OCI-LY7 (cell line): ENCODE data around the gene A2M. TPM values are rescaled to one million over a fixed set of nuclear protein-coding genes. Genes with fewer than 3 reads are reported as not detected.

Experiments
- BruUV-seq: library from RNA; stranded (reverse); fragments of 400-500 nt; replicated peaks from 2 replicates; lab custom pipeline; 2021; lab: Mats Ljungman, UMichigan
- CTCF ChIA-PET: fragments of 300-600 bp; sonication (Branson Sonifier 250); formaldehyde crosslinking; loops from one replicate; lab custom pipeline; 2022; ENCODE audit warnings: antibody characterized with exemption; ENCODE audit not compliant: unreplicated experiment; lab: Charles Lee
- POLR2A ChIA-PET: fragments of 300-600 bp; sonication (Branson Sonifier 250); formaldehyde crosslinking; loops from one replicate; lab custom pipeline; 2022; ENCODE audit warnings: antibody characterized with exemption; lab: Charles Lee
- DNase-seq: peaks from one replicate; pipeline ENCODE4 v3.0.0-alpha.2; 2015; ENCODE audit warnings: low spot score
- H2AFZ ChIP-seq: fragments of 200-600 bp; sonication (generic), shearing (Covaris generic); 2 replicates; pipeline ENCODE4 v1.6.1; 2014; ENCODE audit warnings: mild to moderate bottlenecking, antibody characterized with exemption, low read length, moderate library complexity
- H3K27ac ChIP-seq: fragments of 200-600 bp; sonication (generic); 2 replicates; pipeline ENCODE4 v1.5.1; 2014; ENCODE audit warnings: mixed run types, low read depth, mild to moderate bottlenecking, moderate library complexity, low read length, inconsistent platforms; ENCODE audit not compliant: poor library complexity, severe bottlenecking
- H3K36me3 ChIP-seq: fragments of 200-600 bp; sonication (generic); 2 replicates; pipeline ENCODE4 v1.6.1; 2014; ENCODE audit warnings: mild to moderate bottlenecking, antibody characterized with exemption, low read length, moderate library complexity, mixed read lengths; ENCODE audit not compliant: insufficient read depth
- H3K4me1 ChIP-seq: fragments of 200-600 bp; sonication (generic); 2 replicates; pipeline ENCODE4 v1.5.1; 2014; ENCODE audit warnings: mild to moderate bottlenecking, low read length; ENCODE audit not compliant: insufficient read depth, poor library complexity, severe bottlenecking
- H3K4me2 ChIP-seq: fragments of 200-600 bp; sonication (generic); 2 replicates; pipeline ENCODE4 v1.6.1; 2014; ENCODE audit warnings: mild to moderate bottlenecking, low read length
- H3K4me3 ChIP-seq: fragments of 200-600 bp; sonication (generic); 2 replicates; pipeline ENCODE4 v1.5.1; 2014; ENCODE audit warnings: mild to moderate bottlenecking, low read depth, low read length; ENCODE audit not compliant: poor library complexity, severe bottlenecking
- H3K79me2 ChIP-seq: fragments of 200-600 bp; sonication (generic); 2 replicates; pipeline ENCODE4 v1.6.1; 2016; ENCODE audit warnings: low read depth, mild to moderate bottlenecking, low read length, moderate library complexity, mixed read lengths; ENCODE audit not compliant: insufficient read depth
- H3K9me2 ChIP-seq: fragments of 200-600 bp; sonication (generic); 2 replicates; pipeline ENCODE4 v1.6.1; 2016; ENCODE audit warnings: mild to moderate bottlenecking, low read length, mixed read lengths; ENCODE audit not compliant: insufficient read depth
- H3K9me3 ChIP-seq: fragments of 200-600 bp; sonication (generic); 2 replicates; pipeline ENCODE4 v1.6.1; 2014; ENCODE audit warnings: mild to moderate bottlenecking, mixed run types, low read length, mixed read lengths
- H4K20me1 ChIP-seq: fragments of 200-600 bp; sonication (generic); 2 replicates; pipeline ENCODE4 v1.6.1; 2014; ENCODE audit warnings: mild to moderate bottlenecking, antibody characterized with exemption, low read length, moderate library complexity, mixed read lengths; ENCODE audit not compliant: insufficient read depth
- CTCF ChIP-seq: fragments of 200-600 bp; sonication (generic); conservative IDR thresholded peaks from 2 replicates; pipeline ENCODE4 v1.5.1; 2014; ENCODE audit warnings: mild to moderate bottlenecking, antibody characterized with exemption, low read length, moderate library complexity, mixed read lengths
- EZH2phosphoT487 ChIP-seq: fragments of 200-600 bp; sonication (generic); IDR thresholded peaks from 2 replicates; pipeline ENCODE4 v1.6.1; 2018; ENCODE audit warnings: low read depth, borderline replicate concordance, mild to moderate bottlenecking, mixed run types, antibody characterized with exemption, low read length, moderate library complexity, mixed read lengths
- intact Hi-C: fragments of 100-400 bp; cut with micrococcal nuclease; formaldehyde crosslinking; loops from one replicate; pipeline ENCODE4 v1.10.0; 2022; ENCODE audit not compliant: unreplicated experiment
- total RNA-seq, 2 experiments: library from RNA; depleted of rRNA in 1 of 2; stranded (reverse); fragments of >200 nt in 1 of 2; shearing (Covaris generic) in 1 of 2; gene quantifications; 2 replicates each; pipeline ENCODE4 v1.2.3, GENCODE V29; 2014 to 2022

The A2M gene
- total RNA-seq, 2 experiments from 2014 or later: not detected

- no peaks in the 10 kb centered on the region for H4K20me1 ChIP-seq
- no TSS peak for BruUV-seq
- no peaks in the 10 kb centered on the region for H3K9me2 ChIP-seq
- H3K4me3 ChIP-seq: no peak overlapping the region
- ChIA-PET CTCF (no interaction called here), POLR2A (interaction anchor here (0.7 kb wide), 1 partner anchor 62 kb away, joined by 3 read pairs; no protein-coding TSS in a partner anchor)
- no peaks in the 10 kb centered on the region for H3K36me3 ChIP-seq
- intact Hi-C loops: no loop called here
- H3K9me3 ChIP-seq: no peaks in the 10 kb centered on the region
- H3K27ac ChIP-seq: no peak overlapping the region
- H3K4me2 ChIP-seq: no peak overlapping the region
- DNase-seq: no peak
- H2AFZ ChIP-seq: no peak overlapping the region
- TF ChIP-seq CTCF: no peak
- no peak for TF ChIP-seq EZH2phosphoT487
- no peaks in the 10 kb centered on the region for H3K79me2 ChIP-seq
- H3K4me1 ChIP-seq: no peaks in the 10 kb centered on the region
These were observed 6.4 kb upstream of the A2M start for GRCh38 chr12:9122091-9122609.

- Histone ChIP-seq H3K9me2 (no peaks in the 10 kb centered on the region), H3K4me3 (no peak overlapping the region), H3K27ac (no peak overlapping the region), H3K4me1 (no peaks in the 10 kb centered on the region), H3K36me3 (no peaks in the 10 kb centered on the region), H2AFZ (no peak overlapping the region), H3K79me2 (no peaks in the 10 kb centered on the region), H3K4me2 (no peak overlapping the region), H4K20me1 (no peaks in the 10 kb centered on the region), H3K9me3 (no peaks in the 10 kb centered on the region)
- intact Hi-C loops: no loop called here
- TF ChIP-seq EZH2phosphoT487 (no peak), CTCF (no peak)
- ChIA-PET CTCF (no interaction called here), POLR2A (no interaction called here)
- no peak for DNase-seq
- BruUV-seq: no TSS peak
These were observed 4.9 kb upstream of the A2M start for GRCh38 chr12:9120487-9121184.

GRCh38 chr12:9118158-9118557 is 2.4 kb upstream of the A2M start:
- no peak overlapping the region for H2AFZ ChIP-seq
- H3K4me3 ChIP-seq: no peak overlapping the region
- H4K20me1 ChIP-seq: no peaks in the 10 kb centered on the region
- H3K27ac ChIP-seq: no peak overlapping the region
- H3K79me2 ChIP-seq: no peaks in the 10 kb centered on the region
- ChIA-PET CTCF (no interaction called here), POLR2A (interaction anchor here (1.1 kb wide), 1 partner anchor 72 kb away, joined by 3 read pairs; no protein-coding TSS in a partner anchor)
- no TSS peak for BruUV-seq
- TF ChIP-seq EZH2phosphoT487: no peak
- no peak for TF ChIP-seq CTCF
- no peak for DNase-seq
- H3K9me2 ChIP-seq: no peaks in the 10 kb centered on the region
- no peaks in the 10 kb centered on the region for H3K36me3 ChIP-seq
- no peaks in the 10 kb centered on the region for H3K4me1 ChIP-seq
- H3K4me2 ChIP-seq: no peak overlapping the region
- H3K9me3 ChIP-seq: no peaks in the 10 kb centered on the region
- intact Hi-C loops: no loop called here
